Tongue (tissue), 2 donors: ENCODE results near the gene THADA. TPM values are rescaled to one million over a fixed set of nuclear protein-coding genes. Genes with fewer than 3 reads are reported as not detected.

Experiments
- DNase-seq: peaks from one replicate; pipeline ENCODE4 v3.0.0-alpha.2; 2015
- total RNA-seq: library from RNA; depleted of rRNA; stranded (reverse); fragments of >200 nt; gene quantifications from one replicate; pipeline ENCODE4 v1.2.3, GENCODE V29; 2014

THADA gene
- total RNA-seq, 1 donor from 2014 or later, result 57.0 TPM

- no peak for DNase-seq
These were observed 157.5 kb downstream of the THADA start for GRCh38 chr2:43438342-43438741.

- DNase-seq, result no peak
These were observed 158.5 kb downstream of the THADA start for GRCh38 chr2:43437363-43437762.

GRCh38 chr2:43436431-43436830, 159.4 kb downstream of the THADA start:
- no peak for DNase-seq

- no peak for DNase-seq
These were observed 160.1 kb downstream of the THADA start for GRCh38 chr2:43435746-43436145.

GRCh38 chr2:43430489-43430888, 165.3 kb downstream of the THADA start:
- DNase-seq, result no peak

- no peak for DNase-seq
These were observed 166.5 kb downstream of the THADA start for GRCh38 chr2:43429369-43429768.

GRCh38 chr2:43427032-43427424, 168.8 kb downstream of the THADA start:
- no peak for DNase-seq

GRCh38 chr2:43426305-43427031, 169.4 kb downstream of the THADA start:
- DNase-seq, result peak; percentile 65

- DNase-seq, result no peak
These were observed 170.2 kb downstream of the THADA start for GRCh38 chr2:43425659-43426058.

GRCh38 chr2:43424262-43425207, 171.3 kb downstream of the THADA start:
- no peak for DNase-seq

- no peak for DNase-seq
These were observed 171.9 kb downstream of the THADA start for GRCh38 chr2:43423941-43424261.

- DNase-seq, result no peak
These were observed 174.6 kb downstream of the THADA start for GRCh38 chr2:43421194-43421593.

- DNase-seq, result no peak
These were observed 175.4 kb downstream of the THADA start for GRCh38 chr2:43420389-43420801.

GRCh38 chr2:43419876-43420275, 176.0 kb downstream of the THADA start:
- no peak for DNase-seq

GRCh38 chr2:43419243-43419642, 176.6 kb downstream of the THADA start:
- no peak for DNase-seq

GRCh38 chr2:43418680-43419079, 177.2 kb downstream of the THADA start:
- no peak for DNase-seq

GRCh38 chr2:43417300-43417699, 178.5 kb downstream of the THADA start:
- peak; percentile 61 for DNase-seq

GRCh38 chr2:43415592-43415991, 180.2 kb downstream of the THADA start:
- no peak for DNase-seq

- DNase-seq, result no peak
These were observed 181.2 kb downstream of the THADA start for GRCh38 chr2:43414586-43415135.

- DNase-seq, result no peak
These were observed 181.8 kb downstream of the THADA start for GRCh38 chr2:43414033-43414432.

GRCh38 chr2:43412114-43412753, 183.6 kb downstream of the THADA start:
- no peak for DNase-seq

GRCh38 chr2:43410055-43410604, 185.7 kb downstream of the THADA start:
- DNase-seq, result no peak
